ENCODE measurements around the gene TAP1.

TAP1 gene

DNA sequence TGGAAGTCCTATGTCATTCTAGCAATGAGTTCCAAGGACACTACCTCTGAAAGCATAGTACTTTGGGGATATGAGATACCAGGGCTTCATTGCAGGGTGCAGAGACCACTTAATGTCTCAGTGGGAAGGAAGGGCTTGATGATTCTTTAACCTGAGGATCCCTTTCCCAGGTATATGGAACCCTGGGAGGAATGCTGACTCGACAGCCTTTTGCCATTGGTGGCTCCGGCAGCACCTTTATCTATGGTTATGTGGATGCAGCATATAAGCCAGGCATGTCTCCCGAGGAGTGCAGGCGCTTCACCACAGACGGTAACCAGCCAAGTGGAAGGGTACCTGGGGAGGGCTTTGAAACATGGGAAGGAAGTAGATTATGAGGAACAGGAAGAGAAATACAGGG is 4.7 kb upstream of the TAP1 start:
- DNase-seq = no peak

GRCh38 chr6:32857156-32857891 is 3.8 kb upstream of the TAP1 start:
- DNase-seq = no peak

DNA sequence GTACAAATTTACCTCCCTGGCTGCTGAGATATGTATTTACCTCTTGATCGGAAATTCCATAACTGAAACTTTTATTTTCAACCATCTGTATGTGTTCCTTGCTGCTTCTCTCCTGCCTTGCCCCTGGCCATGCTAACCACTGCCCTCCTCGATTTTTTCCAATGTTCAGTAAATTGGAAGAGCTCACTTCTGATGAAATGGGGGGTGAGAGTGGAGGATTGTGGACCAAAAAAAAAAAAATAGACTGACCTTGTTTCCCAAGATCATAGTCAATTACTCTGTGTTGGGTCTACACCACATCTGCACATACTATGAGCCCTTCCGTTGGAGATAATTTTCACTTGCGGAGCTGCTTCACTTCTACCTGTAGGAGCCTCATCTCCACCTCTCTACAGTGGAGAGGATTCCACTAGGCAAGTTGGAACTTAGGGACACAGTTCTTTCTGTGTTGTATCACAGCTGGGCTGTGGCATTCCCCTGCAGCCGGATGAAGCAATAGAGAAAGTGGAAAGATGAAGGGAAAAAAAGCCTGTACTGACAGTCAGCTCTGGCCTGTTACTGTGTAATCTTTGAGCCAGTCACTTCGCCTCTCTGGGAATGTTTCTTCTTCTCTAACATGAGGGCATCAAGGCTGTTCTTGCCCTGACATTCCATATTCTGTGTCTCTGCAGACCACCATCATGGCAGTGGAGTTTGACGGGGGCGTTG is 2.1 kb upstream of the TAP1 start:
- no peak for DNase-seq

- DNase-seq = no peak
These were observed 1.1 kb upstream of the TAP1 start for GRCh38 chr6:32854376-32855178.

- no peak for DNase-seq
These were observed 512 bp downstream of the TAP1 start for GRCh38 chr6:32852844-32853540.

DNA sequence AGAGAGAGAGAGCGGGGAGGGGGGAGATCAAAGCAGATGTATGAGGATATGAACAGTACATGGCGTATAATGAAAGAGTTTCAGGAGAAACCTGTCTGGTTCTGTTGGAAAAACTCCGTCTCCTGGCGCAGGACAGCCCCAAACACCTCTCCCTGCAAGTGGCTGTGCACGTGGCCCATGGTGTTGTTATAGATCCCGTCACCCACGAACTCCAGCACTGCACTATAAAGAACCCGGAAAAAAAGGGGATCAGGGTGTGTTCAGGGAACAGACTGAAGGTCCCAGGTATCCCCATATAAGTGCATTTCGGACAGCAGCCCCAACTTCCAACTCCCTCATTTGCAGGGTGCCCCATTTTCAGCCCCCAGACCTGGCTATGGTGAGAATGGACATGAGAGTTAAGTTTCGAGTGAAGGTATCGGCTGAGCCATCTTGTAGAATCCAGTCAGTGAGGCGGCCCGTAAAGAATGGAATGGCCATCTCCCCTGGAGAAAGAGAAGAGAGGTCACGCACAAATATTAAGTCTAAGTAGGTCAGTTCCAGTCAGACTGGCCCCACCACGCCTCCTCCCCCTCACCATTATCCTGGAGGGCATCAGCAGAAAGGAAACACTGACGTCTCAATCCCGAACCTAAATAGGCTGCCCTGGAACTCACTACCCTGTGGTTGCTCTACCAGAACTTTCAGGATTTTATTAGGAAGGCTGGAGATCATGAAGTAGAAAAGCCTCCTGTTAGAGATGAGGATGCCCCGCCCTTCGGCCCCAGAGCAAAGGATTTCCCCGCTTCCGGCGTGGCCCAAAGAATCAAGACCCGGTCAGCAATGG is 1.3 kb downstream of the TAP1 start:
- DNase-seq = no peak

DNA sequence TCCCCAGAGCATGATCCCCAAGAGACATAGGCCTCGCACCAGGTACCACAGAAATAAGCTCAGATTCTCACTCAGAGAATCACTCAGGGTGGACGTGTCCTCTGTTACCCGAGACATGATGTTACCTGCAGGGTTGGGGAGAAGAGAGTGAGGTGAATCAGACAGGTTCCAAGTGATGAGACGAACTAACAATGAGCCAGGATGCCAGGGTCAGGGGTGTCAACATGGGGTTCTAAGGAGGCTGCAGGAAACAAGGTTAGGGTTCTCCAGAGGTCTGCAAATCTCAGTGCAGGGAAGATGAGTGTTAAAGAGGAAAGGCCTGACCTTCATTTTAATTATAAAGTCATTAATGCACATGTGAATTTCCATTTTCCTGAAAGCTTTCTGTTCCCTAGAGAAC is 2.5 kb downstream of the TAP1 start:
- DNase-seq = no peak

- DNase-seq = no peak
These were observed 4.4 kb downstream of the TAP1 start for GRCh38 chr6:32849126-32849525.

DNA sequence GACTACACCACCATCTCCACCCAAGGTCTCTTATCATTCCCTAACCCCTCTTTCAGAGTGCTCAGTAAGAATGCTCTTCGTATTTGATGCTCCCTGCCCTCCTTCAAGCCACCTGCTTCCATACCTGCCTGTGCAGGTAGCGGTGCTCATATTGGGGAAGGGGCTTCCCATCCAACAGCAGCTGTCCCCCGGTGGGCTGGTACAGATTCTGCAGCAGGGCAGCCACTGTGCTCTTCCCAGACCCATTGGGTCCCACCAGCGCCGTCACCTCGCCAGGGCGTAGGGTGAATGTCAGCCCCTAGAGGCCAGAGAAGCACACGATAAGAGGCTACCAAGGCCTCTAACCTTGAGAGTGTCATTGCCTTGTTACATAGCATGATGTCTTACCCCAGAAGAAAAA is 5.7 kb downstream of the TAP1 start:
- no peak for DNase-seq

DNA sequence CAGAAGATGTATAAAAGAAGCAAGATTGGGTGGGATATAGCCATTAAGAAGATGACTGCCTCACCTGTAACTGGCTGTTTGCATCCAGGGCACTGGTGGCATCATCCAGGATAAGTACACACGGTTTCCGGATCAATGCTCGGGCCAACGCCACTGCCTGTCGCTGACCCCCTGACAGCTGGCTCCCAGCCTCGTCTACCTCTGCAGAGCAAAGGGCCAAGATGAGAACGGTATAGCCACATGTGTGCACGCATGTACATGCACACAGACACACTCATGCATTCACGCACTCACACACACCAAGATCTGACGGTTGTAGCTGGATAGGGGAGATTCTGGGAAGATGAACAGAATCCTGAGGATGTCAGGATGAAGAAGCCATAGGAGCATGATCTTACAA is 6.5 kb downstream of the TAP1 start:
- DNase-seq = no peak

- no peak for DNase-seq
These were observed 8.1 kb downstream of the TAP1 start for GRCh38 chr6:32845384-32845884.

- no peak for DNase-seq
These were observed 8.6 kb downstream of the TAP1 start for GRCh38 chr6:32844839-32845383.

GRCh38 chr6:32843979-32844838 is 9.3 kb downstream of the TAP1 start, which contains the start of gene PSMB8:
Gene PSMB8, minus strand, starts transcription at chr6:32844047. Its CDS starts 51 bp downstream, at chr6:32843996.
- peak; percentile 91 for DNase-seq

DNA sequence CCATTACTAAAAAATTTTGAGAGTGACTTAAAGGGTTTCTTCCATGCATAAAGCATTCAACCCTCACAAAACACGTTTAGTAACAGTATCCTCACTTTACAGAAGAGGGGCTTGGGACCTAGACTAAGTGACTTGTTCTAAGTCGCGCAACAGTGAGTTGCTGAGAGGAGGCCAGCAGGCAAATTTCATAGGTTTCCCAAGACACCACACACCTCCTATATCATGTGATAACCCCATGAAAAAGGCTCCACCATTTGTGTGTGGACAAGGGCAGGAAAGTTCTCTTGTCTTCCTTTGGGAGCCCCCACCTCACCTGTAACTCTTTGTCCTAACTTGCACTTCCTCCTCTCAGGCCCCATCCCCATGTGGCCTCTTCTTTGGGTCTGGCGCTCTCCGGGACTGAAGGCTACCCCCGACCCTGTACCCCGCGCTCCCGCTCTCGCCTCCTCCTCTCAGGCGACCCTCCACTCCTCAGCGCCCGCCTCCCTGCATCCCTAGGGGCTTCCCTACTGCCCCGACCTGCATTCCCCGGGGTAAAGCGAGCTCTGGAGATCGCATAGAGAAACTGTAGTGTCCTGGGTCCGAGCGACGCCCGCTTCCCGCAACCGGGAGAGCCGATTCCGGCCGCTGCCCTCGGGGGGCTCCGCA is 10.0 kb downstream of the TAP1 start:
- no peak for DNase-seq

- DNase-seq = no peak
These were observed 10.8 kb downstream of the TAP1 start for GRCh38 chr6:32842690-32843089.

- DNase-seq = no peak
These were observed 11.4 kb downstream of the TAP1 start for GRCh38 chr6:32842021-32842650.

DNA sequence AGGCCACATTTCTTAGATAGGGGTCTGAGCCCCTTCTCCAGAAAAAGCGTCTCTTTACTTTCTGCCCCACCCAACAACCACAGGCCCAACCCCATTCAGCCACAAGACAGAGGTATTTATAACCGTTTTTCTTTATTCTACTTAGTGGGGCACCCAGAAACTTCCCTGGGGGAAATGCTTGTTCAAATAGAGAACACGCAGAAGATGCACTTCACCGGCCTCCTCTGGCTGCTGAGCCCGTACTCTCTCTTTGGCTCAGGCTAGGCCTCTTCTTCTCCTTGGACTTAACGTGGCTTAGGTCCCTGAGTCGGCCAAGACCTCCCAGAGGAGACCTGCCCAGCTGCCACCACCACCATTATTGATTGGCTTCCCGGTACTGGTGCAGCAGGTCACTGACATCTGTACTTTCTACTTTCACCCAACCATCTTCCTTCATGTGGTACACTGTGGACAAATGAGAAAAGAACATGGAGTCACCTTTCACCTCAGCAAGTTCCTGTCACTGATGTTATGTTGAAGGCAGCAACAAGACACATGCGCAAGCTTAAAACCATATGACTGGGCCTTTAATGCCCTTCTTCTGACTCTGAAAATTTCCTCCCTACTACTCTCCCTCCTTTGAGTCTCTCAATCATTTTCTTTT is 12.8 kb downstream of the TAP1 start:
- no peak for DNase-seq

DNA sequence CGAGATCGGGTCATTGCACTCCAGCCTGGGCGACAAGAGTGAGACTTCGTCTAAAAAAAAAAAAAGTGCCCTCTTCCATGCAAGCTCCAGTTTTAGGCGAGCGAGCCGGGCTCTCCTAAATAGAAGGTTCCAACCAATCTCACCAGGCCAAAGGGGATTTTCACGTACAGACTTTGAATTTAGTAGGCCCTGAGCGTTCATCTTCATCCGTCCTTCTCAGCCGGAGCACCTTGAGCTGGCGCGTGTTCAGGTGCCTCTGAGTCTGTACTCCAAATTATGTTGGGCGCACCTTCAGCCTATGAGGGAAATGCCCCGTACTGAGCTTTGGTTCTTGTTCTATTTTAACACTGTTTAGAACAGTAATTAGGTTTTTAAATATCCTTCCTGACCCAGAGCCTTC is 14.1 kb downstream of the TAP1 start:
- no peak for DNase-seq

Measured in NCI-H146 (cell line).